Left renal cortex interstitium (tissue), 4 donors: ENCODE measurements around the gene CXCR5. TPM values are rescaled to one million over a fixed set of nuclear protein-coding genes. Genes with fewer than 3 reads are reported as not detected.

Experiments used
- DNase-seq, 4 donors: peaks; one replicate each; pipeline ENCODE4 v3.0.0-alpha.2; 2013; ENCODE audit warnings: low read depth in 4 of 4, low spot score in 2 of 4, missing footprints in 1 of 4
- polyA plus RNA-seq, 4 donors: library from polyadenylated mRNA; unstranded; fragments of 120-200 nt; gene quantifications; one replicate each; pipeline ENCODE4 v1.2.1, GENCODE V29; 2013; ENCODE audit not compliant: insufficient read length in 4 of 4

The CXCR5 gene
- polyA plus RNA-seq, 4 donors = 0.05 TPM; not detected in 3

DNA sequence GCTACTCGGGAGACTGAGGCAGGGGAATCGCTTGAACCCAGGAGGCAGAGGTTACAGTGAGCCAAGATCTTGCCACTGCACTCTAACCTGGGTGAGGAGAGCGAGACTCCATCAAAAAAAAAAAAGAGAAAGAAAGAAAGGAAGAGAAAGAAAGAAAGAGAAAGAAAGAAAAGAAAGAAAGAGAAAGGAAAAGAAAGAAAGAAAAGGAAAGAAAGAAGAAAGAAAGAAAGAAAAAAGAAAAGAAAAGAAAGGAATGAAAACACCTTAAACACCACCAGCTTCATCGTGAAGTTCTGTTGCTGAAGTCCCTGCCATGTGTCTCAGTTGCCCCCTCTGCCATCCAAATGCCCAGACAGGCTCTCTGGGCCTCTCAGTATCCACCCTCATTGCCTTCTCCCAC, 9.9 kb upstream of the CXCR5 start:
- no peak for DNase-seq

DNA sequence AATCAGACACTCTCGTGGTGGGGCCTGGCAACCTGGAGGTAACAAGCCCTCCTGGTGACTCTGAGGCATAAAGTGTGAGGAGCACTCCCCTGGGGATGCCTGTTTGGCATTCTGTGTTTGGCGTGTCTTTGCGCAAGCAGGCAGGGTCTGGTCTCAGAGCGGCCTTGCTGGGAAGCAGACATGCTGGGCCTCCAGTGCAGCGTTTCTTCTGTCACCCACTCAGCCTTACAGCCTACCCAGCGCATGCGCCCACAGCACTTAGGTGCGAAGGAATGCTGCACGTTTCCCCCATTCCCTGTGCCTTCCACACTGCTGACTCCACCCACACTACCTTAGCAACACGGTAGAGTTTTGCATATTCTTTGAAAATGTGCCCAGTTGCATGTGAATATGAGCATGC, 7.4 kb upstream of the CXCR5 start:
- DNase-seq = no peak

DNA sequence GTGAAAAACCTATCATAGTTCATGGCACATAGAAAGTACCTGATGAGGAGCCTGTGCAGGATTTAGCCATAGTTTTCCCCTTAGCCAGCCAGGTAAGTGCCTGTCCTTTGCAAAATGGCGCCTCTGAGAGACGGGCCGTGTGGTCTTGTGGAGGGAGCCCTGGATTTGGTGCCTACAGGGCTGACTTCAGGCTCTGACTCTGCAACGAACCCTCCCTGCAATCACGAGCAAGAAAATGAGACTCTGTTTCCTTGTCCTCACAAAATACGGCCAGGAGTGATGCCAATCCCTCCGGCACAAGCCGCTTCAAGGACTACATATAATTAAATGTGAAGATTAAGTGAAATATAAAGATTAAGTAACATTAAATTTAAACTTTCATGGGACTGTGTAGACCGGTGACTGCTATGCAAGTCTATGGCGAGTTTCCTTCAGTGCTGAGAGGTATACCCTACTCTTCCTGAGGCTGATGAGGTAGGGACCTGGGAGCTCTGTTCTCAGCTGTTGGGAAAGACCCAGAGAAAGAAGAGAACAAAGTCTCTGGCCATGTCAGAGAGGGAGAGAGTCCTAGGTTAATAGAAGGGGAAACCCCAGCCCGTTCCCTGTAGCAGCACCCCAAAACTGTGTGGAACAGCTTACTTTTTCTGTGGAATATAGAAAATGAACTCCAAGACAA, 6.1 kb upstream of the CXCR5 start:
- no peak for DNase-seq

DNA sequence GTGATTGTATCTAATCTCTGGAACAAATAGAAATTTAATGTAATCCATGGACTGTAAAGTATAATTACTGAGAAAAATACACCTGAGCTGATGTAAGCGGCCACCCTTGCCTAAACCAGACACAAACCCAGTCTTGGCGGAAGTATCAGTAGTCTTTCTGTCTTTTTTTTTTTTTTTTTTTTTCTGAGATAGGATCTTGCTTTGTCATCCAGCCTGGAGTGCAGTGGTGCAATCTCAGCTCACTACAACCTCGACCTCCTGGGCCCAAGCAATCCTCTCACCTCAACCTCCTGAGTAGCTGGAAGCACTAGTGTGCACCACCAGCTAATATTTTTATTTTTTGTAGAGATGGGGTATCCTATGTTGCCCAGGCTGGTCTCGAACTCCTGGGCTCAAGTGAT, 5.5 kb upstream of the CXCR5 start:
- no peak for DNase-seq

DNA sequence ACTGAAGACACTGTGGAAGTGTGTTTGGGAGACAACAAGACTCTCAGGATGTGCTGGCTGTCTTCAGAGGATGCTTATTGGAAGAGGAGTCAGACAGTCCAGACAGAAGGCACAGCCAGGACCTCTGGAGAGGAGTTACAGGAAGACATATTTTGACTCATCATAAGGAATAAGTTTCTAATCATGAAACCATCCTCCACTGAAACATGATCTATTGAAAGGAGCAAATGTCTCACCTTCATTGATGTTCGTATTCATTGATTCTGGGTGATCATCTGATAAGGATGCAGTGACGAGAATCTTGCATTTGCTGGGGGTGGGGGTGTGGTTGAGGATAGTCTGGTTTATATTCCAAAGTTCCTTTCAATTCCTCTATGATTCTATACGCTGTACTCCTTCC, 2.5 kb upstream of the CXCR5 start:
- no peak for DNase-seq

DNA sequence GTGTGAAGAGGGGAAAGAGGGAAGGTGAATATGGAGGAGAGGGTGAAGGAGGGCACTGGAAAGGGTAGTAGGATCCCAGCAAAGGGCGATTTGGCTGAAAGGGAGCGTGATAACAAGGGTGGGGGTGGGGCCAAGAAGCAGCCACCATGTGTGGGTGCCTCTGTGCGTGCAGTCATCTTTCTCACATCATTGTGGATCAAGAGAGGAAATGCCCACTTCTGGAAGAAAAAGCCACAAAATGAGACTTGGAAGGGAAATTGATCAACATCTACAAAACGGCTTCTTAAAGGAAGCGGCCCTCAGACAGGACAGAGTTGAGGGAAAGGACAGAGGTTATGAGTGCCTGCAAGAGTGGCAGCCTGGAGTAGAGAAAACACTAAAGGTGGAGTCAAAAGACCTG, 1.2 kb upstream of the CXCR5 start:
- DNase-seq = no peak

DNA sequence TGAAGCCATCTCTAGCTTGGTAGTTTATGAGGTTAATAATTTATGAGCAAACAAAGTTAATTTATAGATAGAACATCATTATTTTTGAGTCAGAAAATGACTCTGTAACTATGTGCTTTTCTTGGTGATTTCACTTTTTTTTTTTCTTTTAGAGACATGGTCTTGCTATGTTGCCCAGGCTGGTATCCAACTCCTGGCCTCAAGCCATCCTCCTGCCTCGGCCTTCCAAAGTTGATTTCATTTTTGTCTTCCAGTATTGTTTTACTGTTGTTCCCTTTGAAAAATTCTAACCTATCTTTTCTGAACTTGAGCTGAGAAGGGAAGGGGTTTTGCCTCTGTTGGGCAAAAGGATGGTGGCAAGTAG, 706 bp upstream of the CXCR5 start:
- DNase-seq = no peak

DNA sequence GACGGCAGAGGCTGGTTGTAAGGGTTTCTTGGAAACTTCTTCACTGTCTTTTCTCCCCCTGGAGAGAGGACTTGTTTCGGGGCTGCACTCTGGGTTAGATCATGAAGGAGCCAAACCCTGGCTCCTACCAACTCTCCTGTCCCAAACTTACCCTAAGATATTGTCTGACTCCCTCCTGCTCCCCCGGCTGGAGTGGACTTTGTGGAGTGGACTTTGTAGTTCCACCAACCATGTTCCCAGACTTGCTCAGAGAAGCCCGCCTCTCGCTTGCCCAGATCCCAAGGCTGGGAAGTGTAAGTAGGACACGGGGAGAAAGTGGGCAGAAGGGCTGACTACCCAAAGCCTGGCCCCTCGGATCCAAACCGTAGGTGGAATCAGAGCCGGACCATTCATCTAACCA, 1.2 kb downstream of the CXCR5 start:
- no peak for DNase-seq

DNA sequence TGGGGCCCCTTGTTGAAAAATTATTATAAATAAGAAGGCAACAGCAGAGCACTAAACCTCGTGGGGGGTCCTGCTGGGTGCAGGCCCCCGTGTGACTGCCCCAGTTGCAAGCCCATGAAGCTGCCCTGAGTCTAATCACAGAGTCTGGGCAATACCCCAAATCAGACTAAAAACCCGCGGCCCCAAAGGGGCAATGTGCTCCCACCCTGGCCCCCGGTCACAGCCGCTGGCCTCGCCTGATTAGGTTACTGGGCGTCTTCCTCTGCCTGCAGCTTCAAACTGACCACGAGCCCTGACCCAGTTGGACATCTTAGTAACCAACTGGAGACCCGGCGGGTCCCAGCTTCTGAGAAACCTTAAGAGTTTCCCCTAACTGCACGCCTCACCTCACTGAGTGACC, 1.6 kb downstream of the CXCR5 start:
- no peak for DNase-seq

DNA sequence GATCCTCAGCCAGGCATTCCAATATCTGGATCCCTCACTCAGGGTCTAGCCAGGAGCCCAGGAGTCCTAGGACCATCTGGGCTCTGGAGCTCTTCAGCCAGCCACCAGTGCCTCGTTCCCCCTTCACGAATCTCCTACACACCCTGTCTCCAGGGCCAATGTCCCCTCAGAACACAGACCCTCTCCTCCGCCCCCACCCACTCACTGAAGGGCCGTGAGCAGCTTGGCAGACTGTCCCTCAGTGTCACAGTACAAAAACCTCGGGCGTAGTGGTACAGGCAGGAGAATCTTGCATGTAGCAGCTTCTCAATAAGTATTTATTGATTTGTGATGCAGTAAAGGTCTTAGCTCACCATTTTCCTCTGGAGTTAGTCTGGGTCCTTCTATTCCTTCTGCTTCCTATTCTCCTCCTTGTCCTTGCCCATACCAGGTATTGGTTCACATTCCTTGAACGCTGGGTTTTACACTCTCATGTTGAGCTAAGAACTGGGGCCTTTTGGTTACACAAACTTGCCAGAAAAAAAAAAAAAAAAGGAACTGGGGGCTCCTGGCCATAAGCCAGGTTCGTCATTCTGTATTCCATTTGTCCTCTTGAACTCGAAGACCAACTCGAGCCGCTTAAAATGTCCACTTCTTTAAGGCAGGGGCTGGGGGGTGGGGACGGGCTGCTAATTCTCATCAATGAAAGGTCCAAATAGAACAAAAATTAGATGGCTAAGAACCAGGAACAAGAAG, 2.3 kb downstream of the CXCR5 start:
- DNase-seq = no peak

DNA sequence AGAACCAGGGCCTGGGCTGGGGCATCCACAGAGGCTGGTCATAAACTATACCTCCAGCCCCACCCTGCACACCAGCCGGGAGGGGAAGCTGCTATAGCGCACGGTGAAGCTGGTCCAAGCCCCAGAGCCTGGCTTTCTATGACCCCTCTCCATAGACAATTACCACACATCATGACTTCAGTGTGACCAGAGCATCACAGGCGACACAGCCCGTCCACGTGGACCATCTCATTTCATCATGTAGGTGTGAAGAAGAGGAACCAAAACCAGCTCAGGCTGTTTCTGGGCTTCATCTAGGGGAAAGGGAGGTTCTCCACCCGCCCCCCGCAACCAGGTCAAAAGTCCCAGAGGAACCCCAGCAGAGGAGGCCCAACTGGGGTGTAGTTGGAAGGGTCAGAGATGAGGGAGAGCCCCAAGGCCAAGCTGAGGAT, 3.0 kb downstream of the CXCR5 start:
- DNase-seq = no peak

DNA sequence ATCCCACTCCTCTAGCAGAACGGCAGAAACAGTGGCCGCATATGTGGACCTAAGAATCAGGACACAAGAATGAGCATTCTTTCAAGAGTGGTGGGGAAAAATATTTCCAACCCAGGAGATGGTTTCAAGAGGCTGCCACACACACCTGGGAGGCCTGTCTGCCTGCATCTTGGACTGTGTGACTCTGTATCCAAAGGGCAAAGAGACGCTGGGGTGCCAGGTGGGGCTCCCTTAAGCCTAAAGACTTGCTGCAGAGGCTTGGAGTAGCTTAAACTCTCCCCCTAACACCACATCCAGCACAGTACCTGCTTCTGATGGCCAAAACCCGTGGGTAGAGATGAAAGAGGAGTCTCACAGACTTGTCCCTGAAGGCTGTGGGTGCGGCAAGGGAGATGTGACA, 3.5 kb downstream of the CXCR5 start:
- no peak for DNase-seq

DNA sequence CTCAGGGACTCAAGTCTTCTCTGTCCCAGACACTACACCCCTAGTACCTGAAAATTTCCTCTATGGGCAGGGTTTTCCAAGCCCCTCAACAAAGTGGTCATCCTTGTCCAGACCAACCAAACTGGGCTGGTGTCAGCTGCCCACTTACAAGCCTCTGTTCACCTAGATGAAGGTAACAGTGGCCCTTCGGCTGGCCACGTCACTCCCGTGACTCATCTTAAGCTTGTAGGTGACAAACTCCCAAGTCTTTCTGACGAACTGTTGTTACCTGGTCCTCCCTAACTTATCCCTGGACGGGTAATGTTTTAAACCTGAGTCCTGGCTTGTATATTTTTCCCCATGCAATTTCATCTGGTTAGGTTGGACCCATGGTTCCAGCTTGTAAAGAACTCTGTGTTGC, 4.7 kb downstream of the CXCR5 start:
- DNase-seq = no peak

DNA sequence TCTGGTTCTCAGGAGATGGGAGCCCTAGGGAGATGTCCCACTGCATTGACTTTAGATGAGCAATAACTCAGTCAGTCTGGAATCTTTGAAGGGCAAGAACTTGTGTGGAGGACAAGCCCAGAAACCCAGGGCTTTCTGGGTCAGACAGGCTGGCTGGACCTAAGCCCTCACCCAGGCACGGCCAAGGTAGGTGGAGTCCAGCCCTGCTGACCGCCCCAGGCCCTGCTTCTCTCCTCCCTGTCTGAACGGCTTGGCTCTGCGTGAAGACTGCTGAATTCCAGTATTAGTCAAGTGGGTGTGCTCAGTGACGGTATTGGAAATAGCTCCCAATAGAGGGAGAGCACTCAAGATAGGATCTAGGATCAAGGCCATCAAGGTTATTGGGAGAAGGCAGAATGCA, 6.1 kb downstream of the CXCR5 start:
- DNase-seq = no peak

DNA sequence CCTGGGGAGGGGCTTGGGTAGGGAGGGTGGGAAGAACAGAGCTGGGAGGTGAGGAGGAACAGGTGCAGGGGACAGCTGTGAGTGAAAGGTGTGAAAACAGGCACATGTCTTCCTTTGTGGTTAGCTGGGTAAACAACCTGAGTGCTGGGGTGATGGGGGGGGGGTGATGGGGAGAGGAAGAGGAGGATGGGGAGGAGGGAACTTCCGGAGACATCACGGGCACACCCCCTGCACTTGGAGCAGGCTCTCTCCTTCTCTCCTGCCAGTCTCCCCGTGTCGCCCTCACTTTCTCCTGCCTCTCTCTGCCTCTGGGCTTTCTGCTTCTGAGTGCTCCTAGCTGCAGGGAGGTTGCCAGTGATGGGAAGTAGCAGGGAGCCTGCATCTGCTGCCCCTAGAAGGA, 8.8 kb downstream of the CXCR5 start:
- DNase-seq = no peak

DNA sequence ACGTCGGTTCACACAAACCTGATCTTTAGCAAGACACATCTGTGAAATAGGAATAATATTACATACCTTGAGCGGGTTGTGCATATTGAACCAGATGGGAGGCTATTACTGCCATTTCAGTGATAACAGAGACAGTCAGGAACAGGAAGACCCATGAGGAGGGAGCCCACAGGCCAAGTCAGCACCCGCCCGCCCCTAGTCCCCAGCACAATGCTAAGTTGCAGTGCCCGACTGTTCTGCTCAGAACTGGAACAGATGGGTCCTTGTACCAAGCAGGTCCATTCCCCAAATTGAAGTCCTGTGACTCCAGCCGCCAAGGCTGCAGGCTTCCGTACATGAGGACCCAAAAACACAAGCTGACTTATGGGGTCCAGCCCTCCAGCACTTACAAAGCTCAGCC, 9.3 kb downstream of the CXCR5 start:
- no peak for DNase-seq

DNA sequence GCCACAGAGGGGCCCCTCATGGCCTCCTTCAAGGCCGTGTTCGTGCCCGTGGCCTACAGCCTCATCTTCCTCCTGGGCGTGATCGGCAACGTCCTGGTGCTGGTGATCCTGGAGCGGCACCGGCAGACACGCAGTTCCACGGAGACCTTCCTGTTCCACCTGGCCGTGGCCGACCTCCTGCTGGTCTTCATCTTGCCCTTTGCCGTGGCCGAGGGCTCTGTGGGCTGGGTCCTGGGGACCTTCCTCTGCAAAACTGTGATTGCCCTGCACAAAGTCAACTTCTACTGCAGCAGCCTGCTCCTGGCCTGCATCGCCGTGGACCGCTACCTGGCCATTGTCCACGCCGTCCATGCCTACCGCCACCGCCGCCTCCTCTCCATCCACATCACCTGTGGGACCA, 10.0 kb downstream of the CXCR5 start:
- DNase-seq = no peak

DNA sequence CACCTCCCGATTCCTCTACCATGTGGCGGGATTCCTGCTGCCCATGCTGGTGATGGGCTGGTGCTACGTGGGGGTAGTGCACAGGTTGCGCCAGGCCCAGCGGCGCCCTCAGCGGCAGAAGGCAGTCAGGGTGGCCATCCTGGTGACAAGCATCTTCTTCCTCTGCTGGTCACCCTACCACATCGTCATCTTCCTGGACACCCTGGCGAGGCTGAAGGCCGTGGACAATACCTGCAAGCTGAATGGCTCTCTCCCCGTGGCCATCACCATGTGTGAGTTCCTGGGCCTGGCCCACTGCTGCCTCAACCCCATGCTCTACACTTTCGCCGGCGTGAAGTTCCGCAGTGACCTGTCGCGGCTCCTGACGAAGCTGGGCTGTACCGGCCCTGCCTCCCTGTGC, 10.5 kb downstream of the CXCR5 start:
- DNase-seq = no peak

DNA sequence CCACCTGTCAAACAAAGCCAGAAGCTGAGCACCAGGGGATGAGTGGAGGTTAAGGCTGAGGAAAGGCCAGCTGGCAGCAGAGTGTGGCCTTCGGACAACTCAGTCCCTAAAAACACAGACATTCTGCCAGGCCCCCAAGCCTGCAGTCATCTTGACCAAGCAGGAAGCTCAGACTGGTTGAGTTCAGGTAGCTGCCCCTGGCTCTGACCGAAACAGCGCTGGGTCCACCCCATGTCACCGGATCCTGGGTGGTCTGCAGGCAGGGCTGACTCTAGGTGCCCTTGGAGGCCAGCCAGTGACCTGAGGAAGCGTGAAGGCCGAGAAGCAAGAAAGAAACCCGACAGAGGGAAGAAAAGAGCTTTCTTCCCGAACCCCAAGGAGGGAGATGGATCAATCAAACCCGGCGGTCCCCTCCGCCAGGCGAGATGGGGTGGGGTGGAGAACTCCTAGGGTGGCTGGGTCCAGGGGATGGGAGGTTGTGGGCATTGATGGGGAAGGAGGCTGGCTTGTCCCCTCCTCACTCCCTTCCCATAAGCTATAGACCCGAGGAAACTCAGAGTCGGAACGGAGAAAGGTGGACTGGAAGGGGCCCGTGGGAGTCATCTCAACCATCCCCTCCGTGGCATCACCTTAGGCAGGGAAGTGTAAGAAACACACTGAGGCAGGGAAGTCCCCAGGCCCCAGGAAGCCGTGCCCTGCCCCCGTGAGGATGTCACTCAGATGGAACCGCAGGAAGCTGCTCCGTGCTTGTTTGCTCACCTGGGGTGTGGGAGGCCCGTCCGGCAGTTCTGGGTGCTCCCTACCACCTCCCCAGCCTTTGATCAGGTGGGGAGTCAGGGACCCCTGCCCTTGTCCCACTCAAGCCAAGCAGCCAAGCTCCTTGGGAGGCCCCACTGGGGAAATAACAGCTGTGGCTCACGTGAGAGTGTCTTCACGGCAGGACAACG, 11.7 kb downstream of the CXCR5 start:
- DNase-seq = no peak

DNA sequence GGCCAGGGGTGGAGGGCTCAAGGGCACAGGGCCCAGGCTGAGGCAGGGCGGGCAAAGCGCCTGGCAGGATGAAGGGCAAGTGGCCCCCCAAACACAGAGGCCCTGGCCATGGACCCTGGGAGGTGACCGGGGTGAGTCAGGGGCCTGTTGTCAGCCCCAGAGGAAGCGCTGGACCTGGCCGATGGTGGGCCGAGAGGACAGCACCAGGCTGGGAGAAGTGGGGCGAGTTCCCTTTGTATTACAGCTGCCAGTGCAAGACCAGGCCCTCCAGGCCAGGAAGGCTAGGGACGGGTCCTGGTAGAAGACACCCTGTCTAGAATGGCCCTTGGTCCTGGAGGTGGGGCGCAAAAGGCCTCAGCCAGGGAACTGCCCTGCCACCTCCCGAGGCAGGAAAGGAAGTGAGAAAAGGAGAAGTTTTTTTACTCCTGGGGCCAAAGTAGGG, 12.8 kb downstream of the CXCR5 start:
- no peak for DNase-seq

DNA sequence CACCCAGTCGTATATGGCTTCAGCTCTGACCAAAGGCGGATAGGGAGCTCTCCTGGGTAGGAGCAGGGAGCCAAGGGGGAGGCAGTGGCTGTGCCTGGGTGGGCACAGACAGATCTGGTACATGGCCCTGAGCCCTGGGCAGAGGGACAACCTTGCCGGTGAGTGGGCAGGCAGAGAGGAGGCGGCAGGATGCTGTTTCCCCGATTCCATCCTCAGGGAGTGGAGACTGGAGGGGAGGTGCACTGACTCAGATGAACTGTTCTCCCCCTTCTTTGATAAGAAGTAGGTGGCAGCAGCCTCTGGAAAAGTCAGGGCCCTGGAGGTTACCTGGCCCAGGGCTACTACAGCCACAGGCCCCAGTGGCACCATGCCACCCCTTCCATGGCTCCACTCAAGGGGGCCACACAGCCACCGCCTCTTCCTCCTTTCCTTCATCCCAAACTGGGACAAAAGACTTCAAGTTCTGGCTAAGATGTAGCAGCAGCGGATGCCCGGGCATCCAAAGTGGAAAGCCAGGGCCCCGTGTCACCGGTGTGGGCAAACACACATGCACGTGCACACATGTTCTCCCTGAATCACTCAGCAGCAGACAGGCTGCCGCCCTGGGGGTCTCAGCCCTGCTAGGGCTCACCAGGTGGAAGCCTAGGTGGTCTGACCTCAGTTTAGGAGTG, 13.4 kb downstream of the CXCR5 start:
- no peak for DNase-seq
